Nephron (organoid): ENCODE data around the gene ALPG.
"Not testable (repeated sequence)": the region's sequence is repeated elsewhere in the genome, so short reads cannot be mapped to it uniquely, and the experiment has no call there.

ENCODE experiments used
- H3K27ac Mint-ChIP-seq, 3 experiments: 2 replicates each; pipeline ENCODE4 v1.8.0; 2020; ENCODE audit warnings: mixed read lengths in 3 of 3, mild to moderate bottlenecking in 2 of 3, moderate library complexity in 1 of 3
- H3K27me3 Mint-ChIP-seq: 2 replicates; pipeline ENCODE4 v1.8.0; 2021; ENCODE audit warnings: low read depth, mild to moderate bottlenecking, moderate library complexity, mixed read lengths
- H3K36me3 Mint-ChIP-seq: 2 replicates; pipeline ENCODE4 v1.8.0; 2020; ENCODE audit warnings: low read depth, mixed read lengths
- H3K4me1 Mint-ChIP-seq: 2 replicates; pipeline ENCODE4 v1.8.0; 2020; ENCODE audit warnings: mixed read lengths
- H3K4me3 Mint-ChIP-seq, 3 experiments: 2 replicates each; pipeline ENCODE4 v1.8.0; 2020; ENCODE audit warnings: mild to moderate bottlenecking in 3 of 3, mixed read lengths in 3 of 3, moderate library complexity in 2 of 3
- H3K9me3 Mint-ChIP-seq: 2 replicates; pipeline ENCODE4 v1.8.0; 2020; ENCODE audit warnings: mixed read lengths
- TF ChIP-seq, protein P1 (sequence below), 3 experiments: fragments of 200-600 bp; sonication (generic); IDR thresholded peaks; one replicate each; pipeline ENCODE4 v1.5.0; 2021; ENCODE audit warnings: antibody characterized with exemption in 3 of 3; ENCODE audit not compliant: unreplicated experiment in 3 of 3

The ALPG gene

GRCh38 chr2:232377841-232378734 lies 28.6 kb upstream of the ALPG start:
- TF ChIP-seq, protein P1, sequence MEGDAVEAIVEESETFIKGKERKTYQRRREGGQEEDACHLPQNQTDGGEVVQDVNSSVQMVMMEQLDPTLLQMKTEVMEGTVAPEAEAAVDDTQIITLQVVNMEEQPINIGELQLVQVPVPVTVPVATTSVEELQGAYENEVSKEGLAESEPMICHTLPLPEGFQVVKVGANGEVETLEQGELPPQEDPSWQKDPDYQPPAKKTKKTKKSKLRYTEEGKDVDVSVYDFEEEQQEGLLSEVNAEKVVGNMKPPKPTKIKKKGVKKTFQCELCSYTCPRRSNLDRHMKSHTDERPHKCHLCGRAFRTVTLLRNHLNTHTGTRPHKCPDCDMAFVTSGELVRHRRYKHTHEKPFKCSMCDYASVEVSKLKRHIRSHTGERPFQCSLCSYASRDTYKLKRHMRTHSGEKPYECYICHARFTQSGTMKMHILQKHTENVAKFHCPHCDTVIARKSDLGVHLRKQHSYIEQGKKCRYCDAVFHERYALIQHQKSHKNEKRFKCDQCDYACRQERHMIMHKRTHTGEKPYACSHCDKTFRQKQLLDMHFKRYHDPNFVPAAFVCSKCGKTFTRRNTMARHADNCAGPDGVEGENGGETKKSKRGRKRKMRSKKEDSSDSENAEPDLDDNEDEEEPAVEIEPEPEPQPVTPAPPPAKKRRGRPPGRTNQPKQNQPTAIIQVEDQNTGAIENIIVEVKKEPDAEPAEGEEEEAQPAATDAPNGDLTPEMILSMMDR (IDR thresholded peaks at IDR 0.05; ENCODE audit: unreplicated experiment in 3 of 3), result no peak
- no peak overlapping the region for H3K27ac Mint-ChIP-seq
- H3K4me3 Mint-ChIP-seq, result no peak overlapping the region
- peaks cover 30% of the 10 kb centered on the region for H3K27me3 Mint-ChIP-seq
- no peaks in the 10 kb centered on the region for H3K4me1 Mint-ChIP-seq
- H3K9me3 Mint-ChIP-seq, result no peaks in the 10 kb centered on the region
- H3K36me3 Mint-ChIP-seq, result no peaks in the 10 kb centered on the region

GRCh38 chr2:232378735-232379151 lies 27.9 kb upstream of the ALPG start, which contains the start of gene ALPP:
TSS of gene ALPP (plus strand) at chr2:232378751. CDS start at chr2:232378803, 52 bp downstream.
- H3K27ac Mint-ChIP-seq, H3K36me3 Mint-ChIP-seq, H3K9me3 Mint-ChIP-seq, H3K4me3 Mint-ChIP-seq, H3K4me1 Mint-ChIP-seq: not testable (repeated sequence)
- H3K27me3 Mint-ChIP-seq, result peaks cover 36% of the 10 kb centered on the region

DNA sequence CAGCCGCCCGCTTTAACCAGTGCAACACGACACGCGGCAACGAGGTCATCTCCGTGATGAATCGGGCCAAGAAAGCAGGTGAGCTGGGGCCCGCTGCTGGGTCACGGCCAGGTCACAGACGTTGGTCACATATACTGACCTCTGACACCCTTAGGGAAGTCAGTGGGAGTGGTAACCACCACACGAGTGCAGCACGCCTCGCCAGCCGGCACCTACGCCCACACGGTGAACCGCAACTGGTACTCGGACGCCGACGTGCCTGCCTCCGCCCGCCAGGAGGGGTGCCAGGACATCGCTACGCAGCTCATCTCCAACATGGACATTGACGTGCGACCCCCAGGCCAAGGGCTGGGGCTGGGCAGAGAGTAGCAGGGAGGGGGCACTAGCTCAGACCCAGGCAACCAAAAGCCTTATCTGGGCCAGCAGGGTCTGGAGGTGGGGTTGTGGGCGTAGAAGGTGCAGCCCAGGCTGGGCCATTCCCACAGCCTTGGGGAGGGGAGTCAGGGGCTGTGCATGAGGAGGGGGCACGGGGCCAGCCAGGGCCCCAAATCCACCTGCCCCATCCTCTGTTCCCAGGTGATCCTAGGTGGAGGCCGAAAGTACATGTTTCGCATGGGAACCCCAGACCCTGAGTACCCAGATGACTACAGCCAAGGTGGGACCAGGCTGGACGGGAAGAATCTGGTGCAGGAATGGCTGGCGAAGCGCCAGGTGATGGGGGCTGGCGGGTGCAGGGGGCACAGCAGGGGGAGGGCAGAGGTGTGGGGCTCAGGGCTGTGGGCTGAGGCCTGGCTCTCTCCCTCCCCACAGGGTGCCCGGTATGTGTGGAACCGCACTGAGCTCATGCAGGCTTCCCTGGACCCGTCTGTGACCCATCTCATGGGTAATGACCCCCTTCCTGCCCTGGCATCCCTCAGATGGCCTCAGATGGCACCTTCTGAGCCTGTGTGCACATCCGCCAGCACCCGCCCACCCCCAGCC lies 26.7 kb upstream of the ALPG start:
- H3K4me1 Mint-ChIP-seq, H3K27ac Mint-ChIP-seq, H3K4me3 Mint-ChIP-seq, H3K9me3 Mint-ChIP-seq, H3K36me3 Mint-ChIP-seq: not testable (repeated sequence)
- peaks cover 40% of the 10 kb centered on the region for H3K27me3 Mint-ChIP-seq

GRCh38 chr2:232381204-232382031 lies 25.2 kb upstream of the ALPG start:
- not testable (repeated sequence) for H3K36me3 Mint-ChIP-seq, H3K4me1 Mint-ChIP-seq, H3K9me3 Mint-ChIP-seq, H3K4me3 Mint-ChIP-seq, H3K27ac Mint-ChIP-seq
- H3K27me3 Mint-ChIP-seq, result peaks cover 51% of the 10 kb centered on the region

GRCh38 chr2:232382331-232383225 lies 24.1 kb upstream of the ALPG start:
- no peak overlapping the region for H3K4me3 Mint-ChIP-seq
- peaks cover 10% of the 10 kb centered on the region for H3K4me1 Mint-ChIP-seq
- no peaks in the 10 kb centered on the region for H3K36me3 Mint-ChIP-seq
- H3K27me3 Mint-ChIP-seq, result peaks cover 58% of the 10 kb centered on the region
- H3K9me3 Mint-ChIP-seq, result no peaks in the 10 kb centered on the region
- TF ChIP-seq, protein P1 (IDR thresholded peaks at IDR 0.05; ENCODE audit: unreplicated experiment in 3 of 3), result no peak
- no peak overlapping the region for H3K27ac Mint-ChIP-seq

DNA sequence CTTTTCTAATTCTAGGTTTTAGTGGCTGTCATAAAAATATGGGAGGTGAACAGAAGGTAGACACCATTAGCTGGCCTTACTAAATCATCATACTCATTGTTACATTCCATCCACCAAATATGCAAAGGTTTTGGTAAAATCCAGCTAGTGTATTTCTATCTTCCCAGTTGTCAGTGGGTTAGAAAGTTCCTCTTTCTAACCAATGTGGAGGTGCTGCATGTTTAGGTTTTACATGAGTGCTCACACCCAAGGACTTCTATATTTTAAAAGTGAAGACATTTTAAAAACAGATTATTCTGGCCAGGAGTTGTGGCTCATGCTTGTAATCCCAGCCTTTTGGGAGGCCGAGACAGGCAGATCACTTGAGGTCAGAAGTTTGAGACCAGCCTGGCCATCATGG lies 22.2 kb upstream of the ALPG start:
- peaks cover 16% of the 10 kb centered on the region for H3K4me1 Mint-ChIP-seq
- no peak overlapping the region for H3K4me3 Mint-ChIP-seq
- TF ChIP-seq, protein P1 (IDR thresholded peaks at IDR 0.05; ENCODE audit: unreplicated experiment in 3 of 3), result no peak
- H3K36me3 Mint-ChIP-seq, result no peaks in the 10 kb centered on the region
- H3K27ac Mint-ChIP-seq, result no peak overlapping the region
- H3K27me3 Mint-ChIP-seq, result peaks cover 77% of the 10 kb centered on the region
- H3K9me3 Mint-ChIP-seq, result peaks cover 2% of the 10 kb centered on the region

DNA sequence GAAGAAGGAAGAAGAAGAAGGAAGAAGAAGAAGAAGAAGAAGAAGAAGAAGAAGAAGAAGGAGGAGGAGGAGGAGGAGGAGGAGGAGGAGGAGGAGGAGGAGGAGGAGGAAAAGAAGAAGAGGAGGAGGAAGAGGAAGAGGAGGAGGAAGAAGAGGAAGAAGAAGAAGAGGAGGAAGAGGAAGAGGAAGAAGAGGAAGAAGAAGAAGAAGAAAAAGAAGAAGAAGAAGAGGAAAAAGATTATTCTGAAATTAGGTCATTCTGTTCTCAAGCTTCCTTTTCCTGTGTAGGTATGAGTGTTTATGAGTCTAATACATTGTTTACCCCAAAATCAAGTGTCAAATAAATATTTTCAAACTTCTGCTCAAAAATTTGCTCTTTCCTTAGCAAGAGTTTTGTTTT lies 21.6 kb upstream of the ALPG start:
- peaks cover 83% of the 10 kb centered on the region for H3K27me3 Mint-ChIP-seq

More for the DNA sequence above, 21.6 kb upstream of the ALPG start:
- not testable (repeated sequence) for H3K36me3 Mint-ChIP-seq, H3K27ac Mint-ChIP-seq, H3K4me3 Mint-ChIP-seq, H3K9me3 Mint-ChIP-seq
- peaks cover 16% of the 10 kb centered on the region for H3K4me1 Mint-ChIP-seq
